Mesenchymal stem cell (in vitro differentiated cells and primary cell): ENCODE measurements around the gene ALK.

Experiments
- DNase-seq: peaks from one replicate; pipeline ENCODE4 v3.0.0-alpha.2; 2013
- H2AFZ ChIP-seq: one replicate; pipeline ENCODE4 v1.6.1; 2013; ENCODE audit warnings: low read depth, mild to moderate bottlenecking, control low read depth, inconsistent platforms, low read length, moderate library complexity
- H2AK5ac ChIP-seq: 2 replicates; pipeline ENCODE4 v1.6.1; 2013; ENCODE audit warnings: low read length, moderate library complexity, mild to moderate bottlenecking, inconsistent platforms; ENCODE audit not compliant: severe bottlenecking
- H2BK120ac ChIP-seq: one replicate; pipeline ENCODE4 v1.6.1; 2013; ENCODE audit warnings: low read depth, mild to moderate bottlenecking, inconsistent platforms, low read length, moderate library complexity
- H2BK12ac ChIP-seq, 2 experiments: one replicate each; pipeline ENCODE4 v1.6.1; 2013; ENCODE audit warnings: inconsistent platforms in 2 of 2, low read length in 2 of 2, mild to moderate bottlenecking in 2 of 2, moderate library complexity in 2 of 2, control low read depth in 1 of 2
- H2BK15ac ChIP-seq: one replicate; pipeline ENCODE4 v1.6.1; 2013; ENCODE audit warnings: mild to moderate bottlenecking, low read depth, inconsistent platforms; ENCODE audit not compliant: poor library complexity, severe bottlenecking
- H2BK5ac ChIP-seq: 2 replicates; pipeline ENCODE4 v1.6.1; 2013; ENCODE audit warnings: low read depth, mild to moderate bottlenecking, low read length, control low read depth, inconsistent platforms; ENCODE audit not compliant: poor library complexity, severe bottlenecking
- H3K14ac ChIP-seq, 2 experiments: one replicate each; pipeline ENCODE4 v1.6.1; 2013; ENCODE audit warnings: inconsistent platforms in 2 of 2, low read length in 2 of 2, control low read depth in 1 of 2, mild to moderate bottlenecking in 1 of 2, moderate library complexity in 1 of 2
- H3K18ac ChIP-seq, 2 experiments: one replicate each; pipeline ENCODE4 v1.6.1; 2013; ENCODE audit warnings: inconsistent platforms in 2 of 2, low read length in 2 of 2, control low read depth in 1 of 2, low read depth in 1 of 2, mild to moderate bottlenecking in 1 of 2
- H3K23ac ChIP-seq, 2 experiments: one replicate each; pipeline ENCODE4 v1.6.1; 2013; ENCODE audit warnings: inconsistent platforms in 2 of 2, low read length in 2 of 2, mild to moderate bottlenecking in 2 of 2, moderate library complexity in 2 of 2, control low read depth in 1 of 2
- H3K27ac ChIP-seq: 2 replicates; pipeline ENCODE4 v1.5.1; 2013; ENCODE audit warnings: mild to moderate bottlenecking, moderate library complexity, low read length, control low read depth, inconsistent platforms; ENCODE audit not compliant: poor library complexity, severe bottlenecking
- H3K27me3 ChIP-seq, 2 experiments: 2 replicates each; pipeline versions ENCODE4 v1.6.1 to v1.7.0; 2013; ENCODE audit warnings: low read length in 2 of 2, mild to moderate bottlenecking in 2 of 2, moderate library complexity in 2 of 2, control low read depth in 1 of 2, inconsistent platforms in 1 of 2; ENCODE audit not compliant: control insufficient read depth in 1 of 2, insufficient read depth in 1 of 2
- H3K36me3 ChIP-seq, 2 experiments: 2 replicates each; pipeline versions ENCODE4 v1.6.1 to v1.7.0; 2013; ENCODE audit warnings: low read length in 2 of 2, control low read depth in 1 of 2, inconsistent platforms in 1 of 2, low read depth in 1 of 2, mild to moderate bottlenecking in 1 of 2; ENCODE audit not compliant: insufficient read depth in 2 of 2, control insufficient read depth in 1 of 2
- H3K4ac ChIP-seq, 2 experiments: one replicate each; pipeline ENCODE4 v1.6.1; 2013; ENCODE audit warnings: inconsistent platforms in 2 of 2, low read length in 2 of 2, mild to moderate bottlenecking in 2 of 2, moderate library complexity in 2 of 2, control low read depth in 1 of 2, low read depth in 1 of 2
- H3K4me1 ChIP-seq: 2 replicates; pipeline ENCODE4 v1.6.1; 2013; ENCODE audit warnings: low read depth, low read length, control low read depth; ENCODE audit not compliant: control insufficient read depth, insufficient read depth
- H3K4me2 ChIP-seq: 2 replicates; pipeline ENCODE4 v1.6.1; 2013; ENCODE audit warnings: low read length, mild to moderate bottlenecking, inconsistent platforms; ENCODE audit not compliant: poor library complexity, severe bottlenecking
- H3K4me3 ChIP-seq, 2 experiments: 2 replicates each; pipeline versions ENCODE4 v1.5.1 to v1.7.0; 2013; ENCODE audit warnings: low read length in 2 of 2, mild to moderate bottlenecking in 2 of 2, control low read depth in 1 of 2, low read depth in 1 of 2; ENCODE audit not compliant: insufficient read depth in 1 of 2
- H3K79me1 ChIP-seq: replicated peaks from 2 replicates; pipeline ENCODE4 v1.6.1; 2013; ENCODE audit warnings: mild to moderate bottlenecking, control low read depth, low read length, inconsistent platforms; ENCODE audit not compliant: poor library complexity, severe bottlenecking
- H3K9ac ChIP-seq: 2 replicates; pipeline ENCODE4 v1.7.0; 2013; ENCODE audit warnings: mild to moderate bottlenecking, low read length, moderate library complexity
- H3K9me3 ChIP-seq: 2 replicates; pipeline ENCODE4 v1.7.0; 2013; ENCODE audit warnings: mild to moderate bottlenecking, low read length; ENCODE audit not compliant: control insufficient read depth
- H4K8ac ChIP-seq: one replicate; pipeline ENCODE4 v1.6.1; 2013; ENCODE audit warnings: inconsistent platforms, mild to moderate bottlenecking, low read length, moderate library complexity
- H4K91ac ChIP-seq: one replicate; pipeline ENCODE4 v1.6.1; 2013; ENCODE audit warnings: mild to moderate bottlenecking, low read length, inconsistent platforms
- WGBS: methylation state at CpG from one replicate; pipeline ENCODE4 v1.1.7; 2013; ENCODE audit warnings: mixed read lengths; 5-methylcytosine and 5-hydroxymethylcytosine counted together

ALK gene

DNA sequence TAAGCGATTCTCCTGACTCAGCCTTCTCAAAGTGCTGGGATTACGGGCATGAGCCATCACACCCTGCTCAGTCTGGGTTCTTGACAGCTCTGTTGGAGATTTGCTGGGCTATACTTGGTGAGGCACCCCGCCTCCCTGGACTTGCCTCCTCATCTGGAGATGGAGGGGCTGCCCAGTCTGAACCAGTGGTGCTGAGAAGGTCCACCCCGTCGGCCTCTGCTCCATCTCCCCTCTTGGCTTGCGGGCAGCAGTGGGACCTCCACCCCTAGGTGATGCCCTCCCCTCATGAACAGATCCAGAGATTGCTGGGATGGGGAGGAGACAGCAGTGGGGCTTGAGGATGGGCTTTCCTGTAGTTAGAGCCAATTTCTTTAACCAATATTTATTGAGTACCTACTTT is 685.3 kb downstream of the ALK start:
- no peak overlapping the region for H4K8ac ChIP-seq
- no peak overlapping the region for H2AFZ ChIP-seq
- no peak overlapping the region for H2BK12ac ChIP-seq
- H3K9me3 ChIP-seq, result no peaks in the 10 kb centered on the region
- no peak overlapping the region for H3K4me3 ChIP-seq
- no peak overlapping the region for H2BK5ac ChIP-seq
- H3K23ac ChIP-seq, result no peak overlapping the region
- H3K14ac ChIP-seq, result no peak overlapping the region
- no peak overlapping the region for H3K27ac ChIP-seq
- H3K4me1 ChIP-seq, result peaks cover 2% of the 10 kb centered on the region
- H3K4me2 ChIP-seq, result no peak overlapping the region
- H3K9ac ChIP-seq, result no peak overlapping the region
- no peaks in the 10 kb centered on the region for H3K79me1 ChIP-seq
- peaks cover 33 to 65% of the 10 kb centered on the region in 2 experiments for H3K27me3 ChIP-seq
- DNase-seq, result no peak
- H4K91ac ChIP-seq, result no peak overlapping the region
- H3K36me3 ChIP-seq, result no peaks in the 10 kb centered on the region
- no peak overlapping the region for H2BK15ac ChIP-seq
- no peak overlapping the region for H3K18ac ChIP-seq
- WGBS, result 93% methylated on average over 6 of the region's 6 CpGs
- no peak overlapping the region for H3K4ac ChIP-seq
- H2AK5ac ChIP-seq, result no peak overlapping the region
- H2BK120ac ChIP-seq, result no peak overlapping the region

GRCh38 chr2:29235411-29235810 is 686.0 kb downstream of the ALK start:
- no peak overlapping the region for H4K8ac ChIP-seq
- H3K4me3 ChIP-seq, result no peak overlapping the region
- no peak overlapping the region for H2AFZ ChIP-seq
- WGBS, result 85% methylated on average over 2 of the region's 3 CpGs
- H2BK12ac ChIP-seq, result no peak overlapping the region
- H2BK120ac ChIP-seq, result no peak overlapping the region
- no peak overlapping the region for H3K27ac ChIP-seq
- no peaks in the 10 kb centered on the region for H3K9me3 ChIP-seq
- H2AK5ac ChIP-seq, result no peak overlapping the region
- H3K4me1 ChIP-seq, result peaks cover 2% of the 10 kb centered on the region
- no peak overlapping the region for H3K4ac ChIP-seq
- no peaks in the 10 kb centered on the region for H3K36me3 ChIP-seq
- no peak overlapping the region for H3K23ac ChIP-seq
- H2BK15ac ChIP-seq, result no peak overlapping the region
- H3K18ac ChIP-seq, result no peak overlapping the region
- no peak overlapping the region for H2BK5ac ChIP-seq
- H3K79me1 ChIP-seq, result no peaks in the 10 kb centered on the region
- H3K9ac ChIP-seq, result no peak overlapping the region
- H4K91ac ChIP-seq, result no peak overlapping the region
- H3K4me2 ChIP-seq, result no peak overlapping the region
- no peak for DNase-seq
- H3K14ac ChIP-seq, result no peak overlapping the region
- peaks cover 28 to 61% of the 10 kb centered on the region in 2 experiments for H3K27me3 ChIP-seq

GRCh38 chr2:29233428-29233827 is 688.0 kb downstream of the ALK start:
- peaks cover under 1% of the 10 kb centered on the region for H3K4me1 ChIP-seq
- H3K9me3 ChIP-seq, result no peaks in the 10 kb centered on the region
- no peak overlapping the region for H2BK5ac ChIP-seq
- H3K27ac ChIP-seq, result no peak overlapping the region
- DNase-seq, result no peak
- no peak overlapping the region for H2BK12ac ChIP-seq
- H2AFZ ChIP-seq, result no peak overlapping the region
- H3K36me3 ChIP-seq, result no peaks in the 10 kb centered on the region
- no peaks in the 10 kb centered on the region for H3K79me1 ChIP-seq
- H4K91ac ChIP-seq, result no peak overlapping the region
- no peak overlapping the region for H3K9ac ChIP-seq
- H2BK15ac ChIP-seq, result no peak overlapping the region
- WGBS, result 66% methylated on average over 5 of the region's 6 CpGs
- no peak overlapping the region for H3K14ac ChIP-seq
- H4K8ac ChIP-seq, result no peak overlapping the region
- peaks cover 28 to 49% of the 10 kb centered on the region in 2 experiments for H3K27me3 ChIP-seq
- H2BK120ac ChIP-seq, result no peak overlapping the region
- no peak overlapping the region for H3K4me3 ChIP-seq
- no peak overlapping the region for H3K4me2 ChIP-seq
- no peak overlapping the region for H3K23ac ChIP-seq
- no peak overlapping the region for H3K4ac ChIP-seq
- no peak overlapping the region for H3K18ac ChIP-seq
- no peak overlapping the region for H2AK5ac ChIP-seq

- Histone ChIP-seq H3K4me2 (no peak overlapping the region), H3K27ac (no peak overlapping the region), H2AFZ (no peak overlapping the region)
Observed at GRCh38 chr2:29232041-29232440, 689.3 kb downstream of the ALK start.

More at GRCh38 chr2:29232041-29232440, 689.3 kb downstream of the ALK start:
- H3K14ac ChIP-seq, result no peak overlapping the region
- H2BK5ac ChIP-seq, result no peak overlapping the region
- peaks cover 37 to 52% of the 10 kb centered on the region in 2 experiments for H3K27me3 ChIP-seq
- H3K9ac ChIP-seq, result no peak overlapping the region
- H4K91ac ChIP-seq, result no peak overlapping the region
- no peak overlapping the region for H3K4ac ChIP-seq
- H3K23ac ChIP-seq, result no peak overlapping the region
- no peaks in the 10 kb centered on the region for H3K9me3 ChIP-seq
- H3K4me1 ChIP-seq, result peaks cover 4% of the 10 kb centered on the region
- H3K79me1 ChIP-seq, result no peaks in the 10 kb centered on the region
- no peak overlapping the region for H2AK5ac ChIP-seq
- H3K18ac ChIP-seq, result no peak overlapping the region
- no peak overlapping the region for H3K4me3 ChIP-seq
- no peak overlapping the region for H2BK12ac ChIP-seq
- H4K8ac ChIP-seq, result no peak overlapping the region
- H2BK120ac ChIP-seq, result no peak overlapping the region
- no peak for DNase-seq
- H3K36me3 ChIP-seq, result no peaks in the 10 kb centered on the region
- no peak overlapping the region for H2BK15ac ChIP-seq
- WGBS, result 91% methylated on average over 14 of the region's 14 CpGs
